IMR-90 (cell line): ENCODE results near the gene ASRGL1. TPM values are rescaled to one million over a fixed set of nuclear protein-coding genes. Genes with fewer than 3 reads are reported as not detected.

Experiments used
- ATAC-seq: fragments of 200-7000 bp; cut with Tn5 transposase; 2 replicates; pipeline ENCODE4 v1.9.1; 2020; ENCODE audit warnings: low read depth, mild to moderate bottlenecking, moderate library complexity
- BruUV-seq: library from RNA; stranded (reverse); fragments of 400-500 nt; replicated peaks from 2 replicates; lab custom pipeline; 2021; lab: Mats Ljungman, UMichigan
- CTCF ChIA-PET: fragments of 300-600 bp; formaldehyde crosslinking; extraction: SDS; loops from one replicate; lab custom pipeline; 2021; ENCODE audit warnings: antibody characterized with exemption; lab: Yijun Ruan, JAX
- POLR2A ChIA-PET: fragments of 300-600 bp; sonication (Branson Sonifier 250); formaldehyde crosslinking; loops from one replicate; lab custom pipeline; 2022; ENCODE audit warnings: antibody characterized with exemption; ENCODE audit not compliant: unreplicated experiment; lab: Charles Lee
- DNase-seq: peaks from one replicate; pipeline ENCODE4 v3.0.0; 2013
- H2AFZ ChIP-seq: replicated peaks from 2 replicates; pipeline ENCODE3; 2013; ENCODE audit warnings: low read length, mild to moderate bottlenecking; ENCODE audit not compliant: poor library complexity
- H2AK5ac ChIP-seq: 2 replicates; pipeline ENCODE4 v1.6.1; 2013; ENCODE audit warnings: low read depth, low read length, inconsistent platforms
- H2AK9ac ChIP-seq: replicated peaks from 2 replicates; pipeline ENCODE3; 2013; ENCODE audit warnings: mild to moderate bottlenecking, low read depth, low read length, moderate library complexity; ENCODE audit not compliant: poor library complexity
- H2BK120ac ChIP-seq: 2 replicates; pipeline ENCODE4 v1.6.1; 2013; ENCODE audit warnings: low read depth, low read length, inconsistent platforms
- H2BK15ac ChIP-seq: 3 replicates; pipeline ENCODE4 v1.6.1; 2013; ENCODE audit warnings: low read depth, low read length, inconsistent platforms
- H2BK20ac ChIP-seq: 2 replicates; pipeline ENCODE4 v1.6.1; 2013; ENCODE audit warnings: low read depth, mild to moderate bottlenecking, inconsistent platforms, low read length, moderate library complexity
- H2BK5ac ChIP-seq: 2 replicates; pipeline ENCODE4 v1.6.1; 2013; ENCODE audit warnings: mild to moderate bottlenecking, low read depth, low read length, inconsistent platforms; ENCODE audit not compliant: poor library complexity, severe bottlenecking
- H3K14ac ChIP-seq: replicated peaks from 2 replicates; pipeline ENCODE4 v1.6.1; 2013; ENCODE audit warnings: low read depth, low read length, inconsistent platforms
- H3K18ac ChIP-seq: 2 replicates; pipeline ENCODE4 v1.6.1; 2013; ENCODE audit warnings: low read depth, low read length, control low read depth
- H3K23ac ChIP-seq: 2 replicates; pipeline ENCODE4 v1.6.1; 2013; ENCODE audit warnings: low read depth, low read length, inconsistent platforms
- H3K27ac ChIP-seq: 2 replicates; pipeline ENCODE4 v1.5.1; 2013; ENCODE audit warnings: mild to moderate bottlenecking, control low read depth, low read length; ENCODE audit not compliant: insufficient read depth
- H3K27me3 ChIP-seq: 2 replicates; pipeline ENCODE4 v1.6.1; 2013; ENCODE audit warnings: low read length; ENCODE audit not compliant: control insufficient read depth, insufficient read depth
- H3K36me3 ChIP-seq: 2 replicates; pipeline ENCODE4 v1.6.1; 2013; ENCODE audit warnings: low read length, mixed read lengths; ENCODE audit not compliant: control insufficient read depth, insufficient read depth
- H3K4ac ChIP-seq: 2 replicates; pipeline ENCODE4 v1.6.1; 2013; ENCODE audit warnings: low read depth, low read length, inconsistent platforms
- H3K4me1 ChIP-seq: 2 replicates; pipeline ENCODE4 v1.6.1; 2013; ENCODE audit warnings: low read length, mixed read lengths; ENCODE audit not compliant: control insufficient read depth, insufficient read depth
- H3K4me2 ChIP-seq: 2 replicates; pipeline ENCODE4 v1.6.1; 2013; ENCODE audit warnings: low read depth, mild to moderate bottlenecking, control low read depth, low read length, moderate library complexity
- H3K4me3 ChIP-seq: 2 replicates; pipeline ENCODE4 v1.5.1; 2013; ENCODE audit warnings: low read depth, mild to moderate bottlenecking, control low read depth, low read length, moderate library complexity; ENCODE audit not compliant: insufficient read depth
- H3K56ac ChIP-seq: 2 replicates; pipeline ENCODE4 v1.6.1; 2013; ENCODE audit warnings: low read length, inconsistent platforms; ENCODE audit not compliant: insufficient read depth; ENCODE audit errors: extremely low read depth
- H3K79me1 ChIP-seq, 2 experiments: 2 replicates each; pipeline ENCODE4 v1.6.1; 2013; ENCODE audit warnings: low read length in 2 of 2, inconsistent platforms in 1 of 2, low read depth in 1 of 2
- H3K9ac ChIP-seq: 2 replicates; pipeline ENCODE4 v1.6.1; 2013; ENCODE audit warnings: low read depth, low read length, control low read depth
- H3K9me1 ChIP-seq: 2 replicates; pipeline ENCODE4 v1.6.1; 2013; ENCODE audit warnings: low read length, inconsistent platforms; ENCODE audit not compliant: insufficient read depth
- H3K9me3 ChIP-seq: 2 replicates; pipeline ENCODE4 v1.6.1; 2013; ENCODE audit warnings: low read length; ENCODE audit not compliant: control insufficient read depth, insufficient read depth
- H4K20me1 ChIP-seq: 2 replicates; pipeline ENCODE4 v1.6.1; 2013; ENCODE audit warnings: low read length, inconsistent platforms; ENCODE audit not compliant: insufficient read depth
- H4K5ac ChIP-seq: 2 replicates; pipeline ENCODE4 v1.6.1; 2013; ENCODE audit warnings: mild to moderate bottlenecking, low read depth, low read length, control low read depth
- H4K8ac ChIP-seq, 2 experiments: 2 replicates each; pipeline ENCODE4 v1.6.1; 2013; ENCODE audit warnings: low read depth in 2 of 2, low read length in 2 of 2, control low read depth in 1 of 2, inconsistent platforms in 1 of 2
- H4K91ac ChIP-seq: 2 replicates; pipeline ENCODE4 v1.6.1; 2013; ENCODE audit warnings: low read depth, low read length, inconsistent platforms; ENCODE audit not compliant: insufficient read depth
- CEBPB ChIP-seq: IDR thresholded peaks from 2 replicates; pipeline ENCODE4 v1.6.1; 2012; ENCODE audit warnings: low read depth, low read length, improper control_type of control experiment
- FOS ChIP-seq: fragments of 150-350 bp; IDR thresholded peaks from 2 replicates; pipeline ENCODE4 v1.6.1; 2016; ENCODE audit warnings: low read depth, low read length
- WGBS, 2 experiments: methylation state at CpG; one replicate each; pipeline versions ENCODE4 v1.1.5 to v1.1.7; 2013; ENCODE audit warnings: missing lambda C conversion rate in 2 of 2; ENCODE audit not compliant: insufficient read length in 1 of 2; ENCODE audit errors: extremely low coverage in 2 of 2; 5-methylcytosine and 5-hydroxymethylcytosine counted together
- dilution Hi-C: fragments of 300-500 bp; cut with HindIII; formaldehyde crosslinking; loops from one replicate; pipeline ENCODE4 v1.14.3; 2018; ENCODE audit warnings: low sequenced_read_pairs; ENCODE audit not compliant: unreplicated experiment
- in situ Hi-C: fragments of 300-500 bp; cut with MboI; formaldehyde crosslinking; loops from 3 replicates; pipeline ENCODE4 v1.14.3; 2019; ENCODE audit warnings: low sequenced_read_pairs, inconsistent platforms, mixed read lengths
- intact Hi-C: fragments of 100-400 bp; cut with micrococcal nuclease; formaldehyde crosslinking; loops from 2 replicates; pipeline ENCODE4 v1.10.0; 2022
- polyA plus RNA-seq, 3 experiments: library from polyadenylated mRNA; depleted of rRNA; stranded (reverse); fragments of >200 nt; gene quantifications; 2 replicates each; pipeline ENCODE4 v1.2.3, GENCODE V29; 2012; ENCODE audit warnings: low replicate concordance in 1 of 3
- total RNA-seq: library from RNA; depleted of rRNA; stranded (reverse); fragments of >200 nt; gene quantifications from 2 replicates; pipeline ENCODE4 v1.2.3, GENCODE V29; 2012

Gene ASRGL1
- total and polyA plus RNA-seq, 2 of the 4 experiments (the other 2 are of a cell fraction) = 0.72 TPM; not detected in 1

GRCh38 chr11:62398011-62398994, 61.1 kb downstream of the ASRGL1 start:
- Histone ChIP-seq H2BK20ac (no peak overlapping the region), H3K23ac (no peak overlapping the region), H2AFZ (peak overlapping the region; percentile 64), H3K27ac (no peak overlapping the region), H4K8ac (no peak overlapping the region), H3K9me1 (no peaks in the 10 kb centered on the region), H3K4me2 (no peak overlapping the region), H3K4ac (no peak overlapping the region), H2AK9ac (peak overlapping the region; percentile 20), H4K5ac (no peak overlapping the region), H3K9me3 (no peaks in the 10 kb centered on the region), H3K9ac (no peak overlapping the region), H3K27me3 (no peaks in the 10 kb centered on the region), H3K14ac (no peak overlapping the region), H3K79me1 (no peaks in the 10 kb centered on the region; a peak in 1 of 4 replicates), H2BK5ac (no peak overlapping the region), H4K91ac (no peak overlapping the region), H2BK120ac (no peak overlapping the region), H2AK5ac (peak overlapping the region; percentile 56), H3K56ac (no peak overlapping the region), H3K4me3 (no peak overlapping the region), H4K20me1 (no peaks in the 10 kb centered on the region), H3K18ac (no peak overlapping the region; the same call in 1 of the 2 replicates), H2BK15ac (no peak overlapping the region), H3K36me3 (no peaks in the 10 kb centered on the region), H3K4me1 (peaks cover 23% of the 10 kb centered on the region)
- no peak; the same call in 1 of the 2 replicates for ATAC-seq
- no peak for TF ChIP-seq CEBPB
- TF ChIP-seq FOS = peak; percentile 30; the same call in 1 of the 2 replicates
- dilution Hi-C loops = no loop called here
- peak; percentile 44 for DNase-seq
- ChIA-PET POLR2A (no interaction called here), CTCF (no interaction called here)
- intact Hi-C loops = no loop called here
- 56% methylated on average over 13 of the region's 22 CpGs; no CpG with 5 or more reads in 1 of the 2 experiments for WGBS, 2 experiments
- BruUV-seq = no TSS peak
- in situ Hi-C loops = loop anchor here (5.0 to 25.0 kb wide), 3 partner anchors 159 to 464 kb away; no protein-coding TSS in a partner anchor
